Tibial artery (tissue), 4 donors: ENCODE results near the gene CSN3.

ENCODE experiments used
- DNase-seq, 2 donors: peaks; one replicate each; pipeline ENCODE4 v3.0.0-alpha.2; 2019
- H3K27ac ChIP-seq, 2 donors: fragments of 200-600 bp; sonication (generic) in 1 of 2; 1 replicate in 1 of 2; 2 replicates in 1 of 2; pipeline ENCODE4 v1.5.1; 2018 to 2019; ENCODE audit warnings: mild to moderate bottlenecking in 1 of 2
- H3K27me3 ChIP-seq, 2 donors: fragments of 200-600 bp; sonication (generic) in 1 of 2; one replicate each; pipeline versions ENCODE4 v1.5.1 to v1.6.0; 2016 to 2019
- H3K36me3 ChIP-seq, 3 donors: fragments of 200-600 bp; sonication (generic) in 2 of 3; one replicate each; pipeline ENCODE4 v1.5.1; 2016 to 2019; ENCODE audit warnings: mild to moderate bottlenecking in 2 of 3
- H3K4me1 ChIP-seq, 4 donors: fragments of 200-600 bp; sonication (generic) in 2 of 4; 1 replicate in 3 of 4; 2 replicates in 1 of 4; pipeline ENCODE4 v1.5.1; 2016 to 2019
- H3K4me3 ChIP-seq, 2 donors: fragments of 200-600 bp; sonication (generic) in 1 of 2; 1 replicate in 1 of 2; 2 replicates in 1 of 2; pipeline ENCODE4 v1.5.1; 2018 to 2019; ENCODE audit warnings: mild to moderate bottlenecking in 2 of 2
- H3K9me3 ChIP-seq, 3 donors: fragments of 200-600 bp; sonication (generic) in 1 of 3; one replicate each; pipeline ENCODE4 v1.5.1; 2016 to 2019
- intact Hi-C: fragments of 100-400 bp; cut with DNase I; formaldehyde crosslinking; loops from one replicate; pipeline ENCODE4 v1.15.0; 2023; ENCODE audit warnings: low total_unique reads
- TF ChIP-seq, protein P1 (sequence below), 2 experiments: fragments of 200-600 bp in 1 of 2; fragments of 450-650 bp in 1 of 2; IDR thresholded peaks; one replicate each; pipeline ENCODE4 v1.5.1; 2017 to 2019; ENCODE audit warnings: antibody characterized with exemption in 2 of 2, mild to moderate bottlenecking in 1 of 2, moderate library complexity in 1 of 2

Gene CSN3

DNA sequence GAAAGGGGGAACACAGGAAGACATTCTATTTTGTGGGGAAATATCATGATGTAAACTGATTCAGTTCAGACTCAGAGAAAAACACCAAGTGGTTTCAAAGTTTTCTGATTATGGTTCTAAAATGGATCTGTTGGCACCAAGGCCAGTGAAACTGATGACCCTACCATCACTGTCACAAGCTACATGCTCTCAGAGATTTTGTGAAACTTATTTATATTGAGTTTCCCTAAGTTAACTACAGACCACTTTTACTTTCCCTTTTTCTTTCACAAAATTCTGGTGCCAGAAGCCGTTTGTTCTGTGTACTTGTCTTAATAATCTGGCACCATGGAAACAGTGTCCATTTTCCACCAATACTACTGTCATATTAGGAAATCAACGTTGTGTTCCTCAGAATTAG is 48.9 kb downstream of the CSN3 start:
- no peak overlapping the region for H3K4me3 ChIP-seq
- TF ChIP-seq, protein P1, sequence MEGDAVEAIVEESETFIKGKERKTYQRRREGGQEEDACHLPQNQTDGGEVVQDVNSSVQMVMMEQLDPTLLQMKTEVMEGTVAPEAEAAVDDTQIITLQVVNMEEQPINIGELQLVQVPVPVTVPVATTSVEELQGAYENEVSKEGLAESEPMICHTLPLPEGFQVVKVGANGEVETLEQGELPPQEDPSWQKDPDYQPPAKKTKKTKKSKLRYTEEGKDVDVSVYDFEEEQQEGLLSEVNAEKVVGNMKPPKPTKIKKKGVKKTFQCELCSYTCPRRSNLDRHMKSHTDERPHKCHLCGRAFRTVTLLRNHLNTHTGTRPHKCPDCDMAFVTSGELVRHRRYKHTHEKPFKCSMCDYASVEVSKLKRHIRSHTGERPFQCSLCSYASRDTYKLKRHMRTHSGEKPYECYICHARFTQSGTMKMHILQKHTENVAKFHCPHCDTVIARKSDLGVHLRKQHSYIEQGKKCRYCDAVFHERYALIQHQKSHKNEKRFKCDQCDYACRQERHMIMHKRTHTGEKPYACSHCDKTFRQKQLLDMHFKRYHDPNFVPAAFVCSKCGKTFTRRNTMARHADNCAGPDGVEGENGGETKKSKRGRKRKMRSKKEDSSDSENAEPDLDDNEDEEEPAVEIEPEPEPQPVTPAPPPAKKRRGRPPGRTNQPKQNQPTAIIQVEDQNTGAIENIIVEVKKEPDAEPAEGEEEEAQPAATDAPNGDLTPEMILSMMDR (IDR thresholded peaks at IDR 0.05) = no peak
- H3K9me3 ChIP-seq = no peaks in the 10 kb centered on the region
- H3K36me3 ChIP-seq = no peaks in the 10 kb centered on the region
- intact Hi-C loops = no loop called here
- no peaks in the 10 kb centered on the region for H3K27me3 ChIP-seq
- no peak for DNase-seq
- no peaks in the 10 kb centered on the region for H3K4me1 ChIP-seq
- H3K27ac ChIP-seq = no peak overlapping the region

DNA sequence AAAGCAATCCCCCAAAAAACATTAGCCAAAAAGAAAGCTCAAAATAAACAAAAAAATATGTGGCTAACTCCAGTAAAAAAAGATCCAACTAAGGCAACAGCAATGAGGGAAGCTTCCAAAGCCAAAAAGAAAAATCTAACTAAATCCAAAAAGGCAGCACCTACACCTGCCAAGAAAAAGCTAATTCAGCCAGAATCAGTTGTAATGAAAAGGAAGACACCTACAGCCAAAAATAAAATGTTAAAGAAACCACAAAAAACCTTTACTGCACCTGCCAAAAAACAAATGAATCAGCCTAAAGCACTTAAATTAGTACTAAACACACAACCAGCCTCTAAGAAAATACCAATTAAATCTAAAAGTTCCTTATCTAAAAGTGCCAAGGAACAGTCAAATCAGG is 55.2 kb downstream of the CSN3 start:
- no peak for DNase-seq

GRCh38 chr4:70298051-70298450 is 55.7 kb downstream of the CSN3 start:
- H3K4me3 ChIP-seq = no peak overlapping the region
- H3K4me1 ChIP-seq = peaks cover 0 to 19% (median 10%) of the 10 kb centered on the region in 4 donors
- no peaks in the 10 kb centered on the region for H3K9me3 ChIP-seq
- no peaks in the 10 kb centered on the region for H3K27me3 ChIP-seq
- H3K27ac ChIP-seq = no peak overlapping the region
- intact Hi-C loops = no loop called here
- no peak for DNase-seq
- TF ChIP-seq, protein P1 (IDR thresholded peaks at IDR 0.05) = no peak
- no peaks in the 10 kb centered on the region for H3K36me3 ChIP-seq

More for the DNA sequence above, 55.2 kb downstream of the CSN3 start:
- H3K4me3 ChIP-seq = no peak overlapping the region
- H3K9me3 ChIP-seq = no peaks in the 10 kb centered on the region
- no peaks in the 10 kb centered on the region for H3K27me3 ChIP-seq
- H3K27ac ChIP-seq = no peak overlapping the region
- peaks cover 0 to 19% (median 10%) of the 10 kb centered on the region in 4 donors for H3K4me1 ChIP-seq
- intact Hi-C loops = no loop called here
- TF ChIP-seq, protein P1 (IDR thresholded peaks at IDR 0.05) = no peak
- no peaks in the 10 kb centered on the region for H3K36me3 ChIP-seq

- Histone ChIP-seq H3K27ac (no peak overlapping the region), H3K27me3 (no peaks in the 10 kb centered on the region), H3K4me3 (no peak overlapping the region), H3K9me3 (no peaks in the 10 kb centered on the region), H3K36me3 (no peaks in the 10 kb centered on the region), H3K4me1 (peaks cover 0 to 19% (median 10%) of the 10 kb centered on the region in 4 donors)
- TF ChIP-seq, protein P1 (IDR thresholded peaks at IDR 0.05) = no peak
- no peak for DNase-seq
- intact Hi-C loops = no loop called here
Measured at GRCh38 chr4:70299643-70300042, 57.2 kb downstream of the CSN3 start.

GRCh38 chr4:70300215-70300614 is 57.8 kb downstream of the CSN3 start:
- no peak for DNase-seq
- H3K9me3 ChIP-seq = no peaks in the 10 kb centered on the region
- TF ChIP-seq, protein P1 (IDR thresholded peaks at IDR 0.05) = no peak
- no peak overlapping the region for H3K27ac ChIP-seq
- intact Hi-C loops = no loop called here
- no peak overlapping the region for H3K4me3 ChIP-seq
- H3K36me3 ChIP-seq = no peaks in the 10 kb centered on the region
- H3K27me3 ChIP-seq = no peaks in the 10 kb centered on the region
- H3K4me1 ChIP-seq = peaks cover 0 to 19% (median 10%) of the 10 kb centered on the region in 4 donors
